ENCODE measurements around the gene MPV17. TPM values are rescaled to one million over a fixed set of nuclear protein-coding genes. Genes with fewer than 3 reads are reported as not detected.
A peak's percentile ranks its signal among the peaks of the same experiment; 100 is the strongest.

The MPV17 gene
- total and polyA plus RNA-seq, 2 of the 13 experiments (the other 11 are each of a cell fraction or from before 2014, with no cell fraction given): 48.9 to 129 TPM

DNA sequence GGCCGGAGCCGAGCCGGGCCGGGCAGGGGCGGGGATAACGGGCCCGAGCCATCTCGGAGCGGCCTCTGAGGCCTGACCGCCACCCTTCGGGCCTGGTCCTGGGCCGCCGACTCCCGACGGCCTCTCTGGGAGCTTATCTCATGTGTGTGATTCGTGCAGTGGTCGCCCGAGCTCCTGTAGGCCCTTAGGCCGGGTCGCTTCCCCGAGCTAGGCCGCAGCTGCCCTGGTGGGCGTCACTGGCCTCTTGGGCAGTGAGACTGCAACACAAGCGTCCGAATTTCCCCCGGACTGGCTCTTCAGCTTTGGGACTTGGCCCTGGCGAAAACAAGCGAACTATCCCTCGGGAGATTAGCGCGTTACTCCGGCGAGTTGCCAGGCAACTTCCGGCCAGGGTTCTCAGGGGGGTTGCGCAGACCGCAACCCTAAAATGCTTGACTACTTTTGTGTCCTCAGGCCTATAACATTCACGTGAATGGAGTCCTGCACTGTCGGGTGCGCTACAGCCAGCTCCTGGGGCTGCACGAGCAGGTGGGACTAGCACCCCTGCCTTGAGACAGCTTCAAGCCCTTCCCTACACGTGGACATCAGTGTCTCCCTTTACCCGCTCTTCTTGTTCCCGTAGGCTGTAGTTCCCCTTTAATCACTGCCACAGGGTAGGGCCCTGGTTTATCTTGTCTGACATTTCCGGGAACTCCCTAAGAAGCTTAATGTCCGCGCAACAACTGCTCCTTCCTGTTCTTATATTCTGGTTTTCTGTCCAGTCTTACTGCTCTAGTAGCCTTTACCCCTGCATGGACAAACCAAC is 48.1 kb upstream of the MPV17 start (continued):
- TF ChIP-seq, protein P1, sequence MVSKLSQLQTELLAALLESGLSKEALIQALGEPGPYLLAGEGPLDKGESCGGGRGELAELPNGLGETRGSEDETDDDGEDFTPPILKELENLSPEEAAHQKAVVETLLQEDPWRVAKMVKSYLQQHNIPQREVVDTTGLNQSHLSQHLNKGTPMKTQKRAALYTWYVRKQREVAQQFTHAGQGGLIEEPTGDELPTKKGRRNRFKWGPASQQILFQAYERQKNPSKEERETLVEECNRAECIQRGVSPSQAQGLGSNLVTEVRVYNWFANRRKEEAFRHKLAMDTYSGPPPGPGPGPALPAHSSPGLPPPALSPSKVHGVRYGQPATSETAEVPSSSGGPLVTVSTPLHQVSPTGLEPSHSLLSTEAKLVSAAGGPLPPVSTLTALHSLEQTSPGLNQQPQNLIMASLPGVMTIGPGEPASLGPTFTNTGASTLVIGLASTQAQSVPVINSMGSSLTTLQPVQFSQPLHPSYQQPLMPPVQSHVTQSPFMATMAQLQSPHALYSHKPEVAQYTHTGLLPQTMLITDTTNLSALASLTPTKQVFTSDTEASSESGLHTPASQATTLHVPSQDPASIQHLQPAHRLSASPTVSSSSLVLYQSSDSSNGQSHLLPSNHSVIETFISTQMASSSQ (IDR thresholded peaks at IDR 0.05; ENCODE audit: low read depth): no peak
- TF ChIP-seq, protein P1 (CRISPR knock-in tag; IDR thresholded peaks at IDR 0.05; ENCODE audit: borderline replicate concordance): no peak
- TF ChIP-seq HBP1 (CRISPR knock-in tag; IDR thresholded peaks at IDR 0.05; ENCODE audit: low read depth) (no peak), HMGXB4 (CRISPR knock-in tag; IDR thresholded peaks at IDR 0.05; ENCODE audit: borderline replicate concordance in 1 of 2, low read depth in 1 of 2) (no peak), RFXAP (CRISPR knock-in tag; IDR thresholded peaks at IDR 0.05; ENCODE audit: borderline replicate concordance) (no peak), SMARCE1 (IDR thresholded peaks at IDR 0.05; ENCODE audit: borderline replicate concordance) (no peak), RAD21 (CRISPR knock-in tag; IDR thresholded peaks at IDR 0.05) (no peak), HOMEZ (CRISPR knock-in tag; IDR thresholded peaks at IDR 0.05; ENCODE audit: low read depth) (no peak), ZFP91 (CRISPR knock-in tag; IDR thresholded peaks at IDR 0.05; ENCODE audit: borderline replicate concordance) (no peak; the same call in 1 of the 2 replicates), ZFY (CRISPR knock-in tag; IDR thresholded peaks at IDR 0.05) (peak; percentile 96), CREM (IDR thresholded peaks at IDR 0.05) (peak; percentile 52; the same call in 1 of the 2 replicates), CREM (CRISPR knock-in tag; IDR thresholded peaks at IDR 0.05) (no peak), KDM6A (CRISPR knock-in tag; IDR thresholded peaks at IDR 0.05; ENCODE audit: low read depth) (peak; percentile 22; the same call in 1 of the 2 replicates), RBM39 (IDR thresholded peaks at IDR 0.05; ENCODE audit: low read depth, low read length, poor library complexity, severe bottlenecking) (no peak), IRF2 (CRISPR knock-in tag; IDR thresholded peaks at IDR 0.05) (no peak), PPARG (CRISPR knock-in tag; conservative IDR thresholded peaks at IDR 0.05) (no peak)

Measured in HepG2 (cell line).